Retinal pigment epithelial cell (primary cell): Measurements from ENCODE around the gene SDK1.
"Not testable (repeated sequence)": the region's sequence is repeated elsewhere in the genome, so short reads cannot be mapped to it uniquely, and the experiment has no call there.

Experiments used
- DNase-seq: peaks from one replicate; pipeline ENCODE4 v3.0.0-alpha.2; 2010; ENCODE audit warnings: low read depth
- H3K4me3 ChIP-seq: 2 replicates; pipeline ENCODE4 v1.5.1; 2011; ENCODE audit warnings: mild to moderate bottlenecking, low read length, control low read depth, moderate library complexity
- CTCF ChIP-seq: conservative IDR thresholded peaks from 2 replicates; pipeline ENCODE4 v1.5.1; 2011; ENCODE audit warnings: low read depth, low read length, control low read depth, inconsistent platforms

SDK1 gene

GRCh38 chr7:3931843-3932242, 630.8 kb downstream of the SDK1 start:
- H3K4me3 ChIP-seq = no peak overlapping the region
- no peak for TF ChIP-seq CTCF
- DNase-seq = no peak

GRCh38 chr7:3937146-3937545, 636.1 kb downstream of the SDK1 start:
- no peak overlapping the region for H3K4me3 ChIP-seq
- DNase-seq = no peak
- TF ChIP-seq CTCF = no peak

DNA sequence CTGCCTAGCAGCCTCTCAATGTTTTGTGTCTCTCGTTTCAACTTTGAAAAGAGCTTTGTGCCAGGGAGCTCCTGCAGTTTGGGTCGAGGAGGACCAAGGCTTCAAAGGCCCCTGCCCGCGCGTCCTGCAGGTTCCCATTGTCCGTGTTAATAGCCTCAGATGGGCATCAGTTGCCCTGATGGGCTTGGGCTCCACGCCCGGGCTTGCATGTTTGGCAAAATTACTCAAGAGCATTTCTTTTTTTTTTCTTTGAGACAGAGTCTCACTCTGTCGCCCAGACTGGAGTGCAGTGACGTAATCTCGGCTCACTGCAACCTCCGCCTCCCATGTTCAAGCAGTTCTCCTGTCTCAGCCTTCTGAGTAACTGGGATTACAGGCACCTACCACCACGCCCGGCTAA, 636.6 kb downstream of the SDK1 start:
- TF ChIP-seq CTCF = no peak
- H3K4me3 ChIP-seq = no peak overlapping the region

GRCh38 chr7:3941706-3942105, 640.7 kb downstream of the SDK1 start:
- DNase-seq, H3K4me3 ChIP-seq: not testable (repeated sequence)

More for the DNA sequence above, 636.6 kb downstream of the SDK1 start:
- no peak for DNase-seq

GRCh38 chr7:3942276-3942675, 641.2 kb downstream of the SDK1 start:
- no peak for TF ChIP-seq CTCF
- DNase-seq = no peak
- no peak overlapping the region for H3K4me3 ChIP-seq

- no peak for TF ChIP-seq CTCF
- no peak for DNase-seq
- H3K4me3 ChIP-seq = no peak overlapping the region
These were observed 642.0 kb downstream of the SDK1 start for GRCh38 chr7:3942816-3943745.

GRCh38 chr7:3943779-3944520, 642.9 kb downstream of the SDK1 start:
- no peak for DNase-seq
- TF ChIP-seq CTCF = no peak
- no peak overlapping the region for H3K4me3 ChIP-seq
